B cell (primary cell): ENCODE measurements around the gene PROCA1. TPM values are rescaled to one million over a fixed set of nuclear protein-coding genes. Genes with fewer than 3 reads are reported as not detected.
"Not testable (repeated sequence)": the region's sequence is repeated elsewhere in the genome, so short reads cannot be mapped to it uniquely, and the experiment has no call there.

ENCODE experiments used
- ATAC-seq: fragments of 200-7000 bp; cut with Tn5 transposase; one replicate; pipeline ENCODE4 v1.10.0; 2021; ENCODE audit warnings: low read depth, mild to moderate bottlenecking, moderate number of reproducible peaks, moderate library complexity
- CTCF ChIA-PET: fragments of 350-600 bp; sonication (Branson Sonifier 250); formaldehyde crosslinking; loops from one replicate; lab custom pipeline; 2021; ENCODE audit warnings: antibody characterized with exemption, inconsistent platforms; lab: Charles Lee
- POLR2A ChIA-PET: fragments of 350-600 bp; sonication (Branson Sonifier 250); formaldehyde crosslinking; loops from one replicate; lab custom pipeline; 2021; ENCODE audit warnings: antibody characterized with exemption; lab: Charles Lee
- DNase-seq: peaks from one replicate; pipeline ENCODE4 v3.0.0; 2013
- H2AFZ ChIP-seq: 2 replicates; pipeline ENCODE4 v1.6.1; 2012; ENCODE audit warnings: mild to moderate bottlenecking, low read depth, low read length; ENCODE audit not compliant: insufficient read depth, poor library complexity, severe bottlenecking
- H3K27ac ChIP-seq, 2 donors: 1 replicate in 1 of 2; 2 replicates in 1 of 2; pipeline ENCODE4 v1.5.1; 2012 to 2013; ENCODE audit warnings: low read length in 2 of 2, mild to moderate bottlenecking in 2 of 2, moderate library complexity in 1 of 2
- H3K27me3 ChIP-seq, 4 experiments: fragments of 200-600 bp in 1 of 4; sonication (generic) in 1 of 4; replicated peaks in 1 of 4; 1 replicate in 2 of 4; 2 replicates in 2 of 4; pipeline versions ENCODE4 v1.6.1 to v1.7.0; 2013 to 2016; ENCODE audit warnings: low read length in 3 of 4, mild to moderate bottlenecking in 2 of 4, mixed read lengths in 1 of 4, moderate library complexity in 1 of 4; ENCODE audit not compliant: insufficient read depth in 4 of 4, control insufficient read depth in 3 of 4; ENCODE audit errors: control extremely low read depth in 1 of 4
- H3K36me3 ChIP-seq, 2 experiments: replicated peaks in 1 of 2; 1 replicate in 1 of 2; 2 replicates in 1 of 2; pipeline versions ENCODE4 v1.6.1 to v1.7.1; 2013; ENCODE audit warnings: low read length in 1 of 2; ENCODE audit not compliant: insufficient read depth in 2 of 2, control insufficient read depth in 1 of 2; ENCODE audit errors: control extremely low read depth in 1 of 2, extremely low read depth in 1 of 2
- H3K4me1 ChIP-seq, 2 donors: fragments of 200-600 bp in 1 of 2; sonication (generic) in 1 of 2; 1 replicate in 1 of 2; 2 replicates in 1 of 2; pipeline versions ENCODE4 v1.5.1 to v1.6.1; 2013 to 2017; ENCODE audit warnings: low read length in 2 of 2; ENCODE audit not compliant: control insufficient read depth in 2 of 2, insufficient read depth in 2 of 2
- H3K4me2 ChIP-seq: replicated peaks from 2 replicates; pipeline ENCODE3; 2012; ENCODE audit warnings: mild to moderate bottlenecking, low read depth, low read length; ENCODE audit not compliant: poor library complexity, severe bottlenecking
- H3K4me3 ChIP-seq, 5 experiments: fragments of 200-600 bp in 1 of 5; sonication (generic) in 1 of 5; 1 replicate in 3 of 5; 2 replicates in 2 of 5; pipeline versions ENCODE4 v1.5.1 to v1.7.0; 2011 to 2016; ENCODE audit warnings: low read length in 4 of 5, mild to moderate bottlenecking in 4 of 5, low read depth in 2 of 5, control low read depth in 1 of 5, moderate library complexity in 1 of 5; ENCODE audit not compliant: insufficient read depth in 1 of 5; ENCODE audit errors: control extremely low read depth in 1 of 5, extremely low read depth in 1 of 5
- H3K79me2 ChIP-seq: fragments of 200-600 bp; sonication (generic); one replicate; pipeline ENCODE4 v1.6.0; 2016; ENCODE audit warnings: low read length; ENCODE audit not compliant: control insufficient read depth, insufficient read depth
- H3K9ac ChIP-seq: fragments of 200-600 bp; sonication (generic); 2 replicates; pipeline ENCODE4 v1.6.1; 2017; ENCODE audit warnings: mild to moderate bottlenecking, low read length, moderate library complexity
- H3K9me3 ChIP-seq, 3 donors: one replicate each; pipeline versions ENCODE4 v1.6.1 to v1.7.1; 2013; ENCODE audit warnings: low read length in 2 of 3; ENCODE audit not compliant: control insufficient read depth in 2 of 3, insufficient read depth in 1 of 3; ENCODE audit errors: control extremely low read depth in 1 of 3
- H4K20me1 ChIP-seq: 2 replicates; pipeline ENCODE4 v1.6.0; 2012; ENCODE audit warnings: mild to moderate bottlenecking, low read length; ENCODE audit not compliant: insufficient read depth, control insufficient read depth, poor library complexity, severe bottlenecking
- H3K27ac Mint-ChIP-seq: one replicate; pipeline ENCODE4 v1.8.0; 2021; ENCODE audit warnings: mixed read lengths
- H3K27me3 Mint-ChIP-seq: one replicate; pipeline ENCODE4 v1.8.0; 2021; ENCODE audit warnings: mixed read lengths
- H3K4me1 Mint-ChIP-seq: one replicate; pipeline ENCODE4 v1.8.0; 2021; ENCODE audit warnings: mixed read lengths
- H3K4me3 Mint-ChIP-seq: one replicate; pipeline ENCODE4 v1.8.0; 2021; ENCODE audit warnings: mixed read lengths
- H3K9me3 Mint-ChIP-seq: one replicate; pipeline ENCODE4 v1.8.0; 2022; ENCODE audit warnings: mixed read lengths; ENCODE audit not compliant: insufficient read depth
- CTCF ChIP-seq: fragments of 200-600 bp; IDR thresholded peaks from one replicate; pipeline ENCODE4 v1.8.0; 2022; ENCODE audit warnings: antibody characterized with exemption, mild to moderate bottlenecking
- EZH2 ChIP-seq: IDR thresholded peaks from 2 replicates; pipeline ENCODE4 v1.6.1; 2012; ENCODE audit warnings: borderline replicate concordance, low read depth, mild to moderate bottlenecking, moderate library complexity, low read length; ENCODE audit not compliant: insufficient read depth, poor library complexity, severe bottlenecking
- WGBS: methylation state at CpG from one replicate; pipeline ENCODE4 v1.1.5; 2013; ENCODE audit warnings: missing lambda C conversion rate; ENCODE audit not compliant: insufficient coverage; 5-methylcytosine and 5-hydroxymethylcytosine counted together
- intact Hi-C: fragments of 100-400 bp; cut with micrococcal nuclease; formaldehyde crosslinking; loops from one replicate; pipeline ENCODE4 v1.10.0; 2022
- polyA plus RNA-seq: library from polyadenylated mRNA; depleted of rRNA; stranded (reverse); fragments of >200 nt; gene quantifications from 2 replicates; pipeline ENCODE4 v1.2.3, GENCODE V29; 2012
- total RNA-seq, 2 donors: library from RNA; stranded (reverse); fragments of 120-200 nt in 1 of 2; gene quantifications; 1 replicate in 1 of 2; 2 replicates in 1 of 2; pipeline versions ENCODE4 v1.2.3 to v1.2.4, GENCODE V29; 2013 to 2022

The PROCA1 gene
- total and polyA plus RNA-seq, 2 donors (not counting 1 experiment from before 2014, with no cell fraction given), result 7.4 to 26.8 TPM

DNA sequence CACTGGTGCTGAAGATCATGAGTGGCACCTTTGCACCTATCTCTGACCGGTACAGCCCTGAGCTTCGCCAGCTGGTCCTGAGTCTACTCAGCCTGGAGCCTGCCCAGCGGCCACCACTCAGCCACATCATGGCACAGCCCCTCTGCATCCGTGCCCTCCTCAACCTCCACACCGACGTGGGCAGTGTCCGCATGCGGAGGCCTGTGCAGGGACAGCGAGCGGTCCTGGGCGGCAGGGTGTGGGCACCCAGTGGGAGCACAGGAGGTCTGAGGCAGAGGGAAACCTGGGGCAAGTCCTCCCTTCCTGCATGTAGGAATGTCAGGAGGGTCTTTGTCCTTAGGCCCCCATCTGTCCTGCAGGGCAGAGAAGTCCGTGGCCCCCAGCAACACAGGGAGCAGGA, 25.6 kb upstream of the PROCA1 start:
- peaks cover 78% of the 10 kb centered on the region for H3K4me1 Mint-ChIP-seq
- peaks cover 51% of the 10 kb centered on the region for H3K79me2 ChIP-seq
- peaks cover 80% of the 10 kb centered on the region in 2 donors for H3K4me1 ChIP-seq
- H3K9me3 Mint-ChIP-seq, result no peaks in the 10 kb centered on the region
- TF ChIP-seq EZH2, result no peak
- TF ChIP-seq CTCF, result no peak
- ATAC-seq (no peak), DNase-seq (no peak)
- no peak overlapping the region for H2AFZ ChIP-seq
- H3K4me3 ChIP-seq, result peak overlapping the region in 4 of 5 experiments; percentile 15 to 39 (median 28)
- H3K36me3 ChIP-seq, result peaks cover 0 to 11% of the 10 kb centered on the region in 2 experiments
- no peaks in the 10 kb centered on the region for H3K27me3 ChIP-seq
- peak overlapping the region; percentile 94 for H3K4me3 Mint-ChIP-seq
- 100% methylated on average over 9 of the region's 12 CpGs for WGBS
- H3K27ac Mint-ChIP-seq, result peak overlapping the region; percentile 100
- peak overlapping the region; percentile 82 for H3K4me2 ChIP-seq
- H3K27ac ChIP-seq, result peak overlapping the region; percentile 95 to 100
- H3K9ac ChIP-seq, result peak overlapping the region; percentile 68
- ChIA-PET POLR2A (interaction anchor here (1.3 to 16.2 kb wide), 4 partner anchors 8 to 21 kb away, joined by 3 to 511 read pairs (median 4); partner anchors contain the start of genes NEK8 and TLCD1), CTCF (interaction anchor here (18.9 kb wide), 1 partner anchor 11 kb away, joined by 1020 read pairs; the partner anchor contains the start of genes NEK8, RPL23A and TLCD1)
- H4K20me1 ChIP-seq, result no peaks in the 10 kb centered on the region
- H3K27me3 Mint-ChIP-seq, result no peaks in the 10 kb centered on the region
- peaks cover 0 to 23% (median 0%) of the 10 kb centered on the region in 3 donors for H3K9me3 ChIP-seq
- intact Hi-C loops, result no loop called here

- H3K27ac Mint-ChIP-seq, result peak overlapping the region; percentile 70
- H3K4me1 Mint-ChIP-seq, result peaks cover 70% of the 10 kb centered on the region
- H3K9ac ChIP-seq, H3K9me3 Mint-ChIP-seq, H4K20me1 ChIP-seq, DNase-seq, intact Hi-C loops, H3K27me3 Mint-ChIP-seq, H3K4me3 ChIP-seq, H3K27ac ChIP-seq, H3K27me3 ChIP-seq, ATAC-seq, H3K4me2 ChIP-seq, H2AFZ ChIP-seq: not testable (repeated sequence)
- ChIA-PET POLR2A (interaction anchor here (2.2 to 13.3 kb wide), 2 partner anchors 9 to 14 kb away, joined by 4 to 511 read pairs; partner anchors contain the start of gene TRAF4), CTCF (interaction anchor here (1.3 to 1.6 kb wide), 3 partner anchors 9 to 16 kb away, joined by 3 to 14 read pairs (median 10); partner anchors contain the start of genes RPL23A and TLCD1)
- H3K4me3 Mint-ChIP-seq, result peak overlapping the region; percentile 47
- peaks cover 0 to 11% of the 10 kb centered on the region in 2 experiments for H3K36me3 ChIP-seq
- H3K4me1 ChIP-seq, result peaks cover 68% of the 10 kb centered on the region in 2 donors
- H3K79me2 ChIP-seq, result peaks cover 54% of the 10 kb centered on the region
- WGBS, result no CpG with 5 or more reads among the region's 8 CpGs
- peaks cover 0 to 22% (median 0%) of the 10 kb centered on the region in 3 donors for H3K9me3 ChIP-seq
These were observed 24.5 kb upstream of the PROCA1 start for GRCh38 chr17:28735913-28736769.
